ENCODE data around the gene ZBTB7C.

The ZBTB7C gene

DNA sequence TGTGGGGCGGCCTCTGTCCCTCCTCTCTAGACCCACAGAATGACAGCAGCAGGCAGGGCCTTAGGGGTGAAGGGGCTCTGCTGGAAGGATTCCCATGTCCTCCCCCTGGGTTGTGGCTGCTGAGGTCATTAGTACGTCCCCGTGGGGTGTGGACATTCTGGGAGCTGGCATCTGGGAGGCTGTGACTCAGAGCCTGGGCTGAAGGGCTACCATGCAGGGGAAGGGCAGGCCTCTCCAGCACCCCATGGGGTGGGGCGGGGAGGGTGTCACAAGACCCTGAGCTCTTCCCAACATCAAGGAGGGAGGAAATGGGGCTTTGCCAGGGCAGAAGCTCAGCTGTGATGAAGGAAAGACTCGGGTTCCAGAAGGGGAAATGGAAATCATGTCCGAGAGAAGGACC, 373.0 kb downstream of the ZBTB7C start:
- TF ChIP-seq, protein P1, sequence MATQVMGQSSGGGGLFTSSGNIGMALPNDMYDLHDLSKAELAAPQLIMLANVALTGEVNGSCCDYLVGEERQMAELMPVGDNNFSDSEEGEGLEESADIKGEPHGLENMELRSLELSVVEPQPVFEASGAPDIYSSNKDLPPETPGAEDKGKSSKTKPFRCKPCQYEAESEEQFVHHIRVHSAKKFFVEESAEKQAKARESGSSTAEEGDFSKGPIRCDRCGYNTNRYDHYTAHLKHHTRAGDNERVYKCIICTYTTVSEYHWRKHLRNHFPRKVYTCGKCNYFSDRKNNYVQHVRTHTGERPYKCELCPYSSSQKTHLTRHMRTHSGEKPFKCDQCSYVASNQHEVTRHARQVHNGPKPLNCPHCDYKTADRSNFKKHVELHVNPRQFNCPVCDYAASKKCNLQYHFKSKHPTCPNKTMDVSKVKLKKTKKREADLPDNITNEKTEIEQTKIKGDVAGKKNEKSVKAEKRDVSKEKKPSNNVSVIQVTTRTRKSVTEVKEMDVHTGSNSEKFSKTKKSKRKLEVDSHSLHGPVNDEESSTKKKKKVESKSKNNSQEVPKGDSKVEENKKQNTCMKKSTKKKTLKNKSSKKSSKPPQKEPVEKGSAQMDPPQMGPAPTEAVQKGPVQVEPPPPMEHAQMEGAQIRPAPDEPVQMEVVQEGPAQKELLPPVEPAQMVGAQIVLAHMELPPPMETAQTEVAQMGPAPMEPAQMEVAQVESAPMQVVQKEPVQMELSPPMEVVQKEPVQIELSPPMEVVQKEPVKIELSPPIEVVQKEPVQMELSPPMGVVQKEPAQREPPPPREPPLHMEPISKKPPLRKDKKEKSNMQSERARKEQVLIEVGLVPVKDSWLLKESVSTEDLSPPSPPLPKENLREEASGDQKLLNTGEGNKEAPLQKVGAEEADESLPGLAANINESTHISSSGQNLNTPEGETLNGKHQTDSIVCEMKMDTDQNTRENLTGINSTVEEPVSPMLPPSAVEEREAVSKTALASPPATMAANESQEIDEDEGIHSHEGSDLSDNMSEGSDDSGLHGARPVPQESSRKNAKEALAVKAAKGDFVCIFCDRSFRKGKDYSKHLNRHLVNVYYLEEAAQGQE (IDR thresholded peaks at IDR 0.05; ENCODE audit: insufficient read depth in 1 of 2, low read depth in 2 of 2, low read length in 2 of 2) = no peak
- TF ChIP-seq POLR2AphosphoS5 (IDR thresholded peaks at IDR 0.05; ENCODE audit: low read depth, low read length) (no peak), TAF1 (IDR thresholded peaks at IDR 0.05; ENCODE audit: borderline replicate concordance, insufficient read depth, low read length) (no peak), FOXP2 (optimal IDR thresholded peaks at IDR 0.05; ENCODE audit: borderline replicate concordance, extremely low read depth, extremely low read length, insufficient read depth) (no peak), SIN3A (IDR thresholded peaks at IDR 0.05; ENCODE audit: borderline replicate concordance, insufficient read depth, low read length) (no peak)

DNA sequence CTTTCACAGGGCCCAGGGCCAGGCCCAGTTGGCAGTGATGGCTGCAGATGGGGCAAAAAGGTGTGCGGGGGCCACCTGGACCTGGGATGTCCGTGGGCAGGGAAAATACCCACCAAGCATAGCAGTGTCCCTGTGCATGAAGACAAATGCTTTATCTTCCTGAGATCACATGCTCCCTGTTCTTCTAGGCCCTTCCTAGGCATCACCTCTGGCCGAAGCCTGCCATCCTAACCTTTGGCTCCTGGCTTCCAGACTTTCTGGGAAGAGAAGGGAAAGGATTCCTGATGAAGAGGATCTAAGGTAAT, 373.7 kb downstream of the ZBTB7C start:
- TF ChIP-seq SIN3A (IDR thresholded peaks at IDR 0.05; ENCODE audit: borderline replicate concordance, insufficient read depth, low read length) = no peak
- no peak for TF ChIP-seq TAF1 (IDR thresholded peaks at IDR 0.05; ENCODE audit: borderline replicate concordance, insufficient read depth, low read length)
- TF ChIP-seq FOXP2 (optimal IDR thresholded peaks at IDR 0.05; ENCODE audit: borderline replicate concordance, extremely low read depth, extremely low read length, insufficient read depth) = no peak
- TF ChIP-seq, protein P1 (IDR thresholded peaks at IDR 0.05; ENCODE audit: insufficient read depth in 1 of 2, low read depth in 2 of 2, low read length in 2 of 2) = no peak
- TF ChIP-seq POLR2AphosphoS5 (IDR thresholded peaks at IDR 0.05; ENCODE audit: low read depth, low read length) = no peak

DNA sequence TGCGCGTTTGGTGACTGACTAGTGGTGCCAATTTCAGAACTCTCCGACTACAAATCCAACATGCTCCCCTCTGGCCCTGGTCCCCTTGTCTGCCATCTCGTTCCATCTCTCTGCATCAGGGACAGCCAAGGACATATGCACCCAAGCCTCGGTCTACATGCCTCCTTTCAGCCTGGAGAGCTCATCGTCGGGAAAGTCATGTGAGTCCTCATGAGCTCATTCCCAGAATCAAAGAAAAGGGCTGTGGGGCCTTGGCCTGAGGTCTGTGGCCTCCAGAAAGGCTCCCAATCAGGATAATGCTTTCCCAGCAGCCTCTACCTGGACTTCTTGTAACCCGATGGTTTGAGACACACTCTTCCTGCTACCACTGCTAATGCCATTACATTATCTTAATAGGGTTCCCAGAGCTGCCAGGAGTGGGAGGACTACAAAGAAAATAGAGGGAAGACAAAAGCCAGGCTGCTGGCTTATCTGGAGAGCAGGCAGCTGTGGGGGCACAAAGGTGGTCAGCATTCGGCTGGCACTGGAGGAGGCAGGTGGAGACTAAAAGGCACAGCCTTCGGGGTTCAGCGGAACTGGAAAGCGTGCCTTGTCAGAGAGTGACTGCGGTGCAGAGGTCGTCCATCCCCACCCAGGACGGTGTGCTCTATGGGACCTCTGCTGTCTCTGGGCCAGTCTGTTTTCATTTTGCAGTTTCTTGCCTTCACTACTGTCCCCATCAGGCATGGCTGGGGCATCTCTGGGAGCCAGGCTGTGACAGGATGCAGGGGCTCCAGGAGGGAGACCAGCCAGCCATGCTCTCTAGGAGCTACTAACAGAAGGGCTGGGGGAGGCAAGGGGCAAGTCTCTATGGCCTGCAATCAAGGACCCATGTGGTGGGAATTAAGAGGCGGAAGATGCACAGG, 374.3 kb downstream of the ZBTB7C start:
- TF ChIP-seq TAF1 (IDR thresholded peaks at IDR 0.05; ENCODE audit: borderline replicate concordance, insufficient read depth, low read length) (no peak), FOXP2 (optimal IDR thresholded peaks at IDR 0.05; ENCODE audit: borderline replicate concordance, extremely low read depth, extremely low read length, insufficient read depth) (no peak), POLR2AphosphoS5 (IDR thresholded peaks at IDR 0.05; ENCODE audit: low read depth, low read length) (no peak), SIN3A (IDR thresholded peaks at IDR 0.05; ENCODE audit: borderline replicate concordance, insufficient read depth, low read length) (no peak)
- TF ChIP-seq, protein P1 (IDR thresholded peaks at IDR 0.05; ENCODE audit: insufficient read depth in 1 of 2, low read depth in 2 of 2, low read length in 2 of 2) = no peak

DNA sequence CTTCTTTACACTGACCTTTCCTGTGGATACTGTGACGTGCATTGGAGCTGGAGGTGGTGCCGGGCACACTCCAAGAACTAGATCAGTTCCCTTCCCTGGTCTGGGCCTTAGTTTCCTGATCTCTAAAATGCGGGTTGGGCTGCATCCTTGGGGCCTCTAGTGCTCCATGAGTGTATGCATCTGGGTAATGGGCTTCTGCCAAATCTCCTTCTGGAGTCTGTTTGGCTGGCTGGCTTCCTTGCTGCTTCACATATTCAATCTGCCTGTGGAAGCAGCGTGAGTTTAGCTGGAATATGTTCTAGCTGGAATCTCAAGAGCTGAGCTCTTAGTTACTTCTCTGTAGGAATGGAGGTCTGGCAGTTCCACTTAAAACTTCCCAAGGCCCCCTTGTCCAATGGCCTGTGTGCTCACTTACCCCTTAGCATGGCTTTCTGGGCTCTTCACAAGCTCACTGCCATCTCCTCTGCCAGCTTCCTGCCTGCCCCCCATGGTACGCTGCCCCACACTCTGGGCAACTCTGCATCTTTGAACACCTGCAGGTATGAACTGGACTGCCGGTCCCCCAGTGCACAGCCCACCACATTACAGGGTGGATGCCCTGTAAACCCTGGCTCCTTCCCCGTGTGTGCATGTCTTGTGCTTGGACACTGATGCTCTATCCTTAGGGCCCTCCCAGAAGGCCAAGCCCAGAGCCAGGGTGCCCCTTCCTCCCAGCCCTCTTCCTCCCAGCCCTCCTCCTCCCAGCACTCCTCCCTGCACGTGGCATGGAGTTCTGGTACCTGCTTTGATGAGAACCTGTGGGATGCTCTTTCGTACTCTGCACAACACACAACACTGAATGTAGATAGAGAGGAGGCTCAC, 375.2 kb downstream of the ZBTB7C start:
- no peak for TF ChIP-seq POLR2AphosphoS5 (IDR thresholded peaks at IDR 0.05; ENCODE audit: low read depth, low read length)
- no peak for TF ChIP-seq SIN3A (IDR thresholded peaks at IDR 0.05; ENCODE audit: borderline replicate concordance, insufficient read depth, low read length)
- TF ChIP-seq TAF1 (IDR thresholded peaks at IDR 0.05; ENCODE audit: borderline replicate concordance, insufficient read depth, low read length) = no peak
- TF ChIP-seq FOXP2 (optimal IDR thresholded peaks at IDR 0.05; ENCODE audit: borderline replicate concordance, extremely low read depth, extremely low read length, insufficient read depth) = no peak
- TF ChIP-seq, protein P1 (IDR thresholded peaks at IDR 0.05; ENCODE audit: insufficient read depth in 1 of 2, low read depth in 2 of 2, low read length in 2 of 2) = no peak
